MM.1S (cell line): ENCODE data around the gene YPEL5.
"Not testable (repeated sequence)": the region's sequence is repeated elsewhere in the genome, so short reads cannot be mapped to it uniquely, and the experiment has no call there.

Experiments
- DNase-seq: peaks from one replicate; pipeline ENCODE4 v3.0.0-alpha.2; 2015
- H2AFZ ChIP-seq: fragments of 300-600 bp; sonication (generic); 2 replicates; pipeline ENCODE4 v1.6.0; 2016; ENCODE audit warnings: antibody characterized with exemption, low read length
- H3F3A ChIP-seq: fragments of 300-600 bp; sonication (generic); 2 replicates; pipeline ENCODE4 v1.6.1; 2016; ENCODE audit warnings: mild to moderate bottlenecking, antibody characterized with exemption, low read length, moderate library complexity, mixed read lengths; ENCODE audit not compliant: insufficient read depth
- H3K27ac ChIP-seq: fragments of 300-600 bp; sonication (generic); 2 replicates; pipeline ENCODE4 v1.5.1; 2016; ENCODE audit warnings: mild to moderate bottlenecking, low read length
- H3K27me3 ChIP-seq: fragments of 300-600 bp; sonication (generic); replicated peaks from 2 replicates; pipeline ENCODE4 v1.6.0; 2016; ENCODE audit warnings: low read length; ENCODE audit not compliant: insufficient read depth
- H3K36me3 ChIP-seq: fragments of 300-600 bp; sonication (generic); replicated peaks from 2 replicates; pipeline ENCODE4 v1.6.1; 2016; ENCODE audit warnings: mild to moderate bottlenecking, low read length, mixed read lengths; ENCODE audit not compliant: insufficient read depth
- H3K4me1 ChIP-seq: fragments of 300-600 bp; sonication (generic); 2 replicates; pipeline ENCODE4 v1.6.1; 2016; ENCODE audit warnings: low read length, mixed read lengths
- H3K4me2 ChIP-seq: fragments of 300-600 bp; sonication (generic); 2 replicates; pipeline ENCODE4 v1.6.0; 2016; ENCODE audit warnings: low read depth, low read length
- H3K4me3 ChIP-seq: fragments of 300-600 bp; sonication (generic); 2 replicates; pipeline ENCODE4 v1.5.1; 2016; ENCODE audit warnings: low read length, mixed read lengths
- H3K79me2 ChIP-seq: fragments of 300-600 bp; sonication (generic); 2 replicates; pipeline ENCODE4 v1.6.1; 2016; ENCODE audit warnings: mixed run types, low read length, mixed read lengths
- H3K9ac ChIP-seq: fragments of 300-600 bp; sonication (generic); 2 replicates; pipeline ENCODE4 v1.6.1; 2016; ENCODE audit warnings: low read length, mixed read lengths
- H3K9me2 ChIP-seq: fragments of 300-600 bp; sonication (generic); replicated peaks from 2 replicates; pipeline ENCODE4 v1.6.1; 2016; ENCODE audit warnings: mild to moderate bottlenecking, low read length, mixed read lengths; ENCODE audit not compliant: insufficient read depth
- H3K9me3 ChIP-seq: fragments of 300-600 bp; sonication (generic); replicated peaks from 2 replicates; pipeline ENCODE4 v1.6.1; 2016; ENCODE audit warnings: mild to moderate bottlenecking, low read length, mixed read lengths; ENCODE audit not compliant: insufficient read depth
- H4K20me1 ChIP-seq: fragments of 300-600 bp; sonication (generic); 2 replicates; pipeline ENCODE4 v1.6.1; 2016; ENCODE audit warnings: mild to moderate bottlenecking, low read length, moderate library complexity, mixed read lengths; ENCODE audit not compliant: insufficient read depth
- CTCF ChIP-seq: fragments of 300-600 bp; sonication (generic); IDR thresholded peaks from 2 replicates; pipeline ENCODE4 v1.5.1; 2016; ENCODE audit warnings: antibody characterized with exemption, low read length, mixed read lengths
- EZH2 ChIP-seq: fragments of 300-600 bp; sonication (generic); optimal IDR thresholded peaks from 2 replicates; pipeline ENCODE3; 2017; ENCODE audit warnings: low read depth, mild to moderate bottlenecking, antibody characterized with exemption, low read length, mixed read lengths
- EZH2phosphoT487 ChIP-seq: fragments of 300-600 bp; sonication (generic); IDR thresholded peaks from 2 replicates; pipeline ENCODE4 v1.6.1; 2018; ENCODE audit warnings: antibody characterized with exemption, low read length

Gene YPEL5

GRCh38 chr2:30144260-30144659 lies 2.5 kb upstream of the YPEL5 start:
- H3K9ac ChIP-seq = no peak overlapping the region
- H3K36me3 ChIP-seq = no peaks in the 10 kb centered on the region
- no peaks in the 10 kb centered on the region for H3K9me2 ChIP-seq
- H3K79me2 ChIP-seq = peaks cover 14% of the 10 kb centered on the region
- H3K27me3 ChIP-seq = no peaks in the 10 kb centered on the region
- TF ChIP-seq EZH2 = no peak
- TF ChIP-seq EZH2phosphoT487 = no peak
- TF ChIP-seq CTCF = no peak
- no peak overlapping the region for H3K27ac ChIP-seq
- H4K20me1 ChIP-seq = no peaks in the 10 kb centered on the region
- H3K4me2 ChIP-seq = no peak overlapping the region
- peaks cover 18% of the 10 kb centered on the region for H3F3A ChIP-seq
- H2AFZ ChIP-seq = no peak overlapping the region
- no peak overlapping the region for H3K4me3 ChIP-seq
- peaks cover 20% of the 10 kb centered on the region for H3K4me1 ChIP-seq
- DNase-seq = no peak
- H3K9me3 ChIP-seq = no peaks in the 10 kb centered on the region

GRCh38 chr2:30144951-30145350 lies 1.9 kb upstream of the YPEL5 start:
- Histone ChIP-seq H3F3A (peaks cover 11% of the 10 kb centered on the region), H3K4me1 (peaks cover 21% of the 10 kb centered on the region), H3K79me2 (peaks cover 21% of the 10 kb centered on the region)
- not testable (repeated sequence) for H3K27me3 ChIP-seq, H3K36me3 ChIP-seq, H3K4me2 ChIP-seq, H3K27ac ChIP-seq, H3K9ac ChIP-seq, H3K9me2 ChIP-seq, DNase-seq, H3K9me3 ChIP-seq, H4K20me1 ChIP-seq, H3K4me3 ChIP-seq, H2AFZ ChIP-seq

- no peaks in the 10 kb centered on the region for H4K20me1 ChIP-seq
- peak overlapping the region; percentile 88 for H3K27ac ChIP-seq
- peak overlapping the region; percentile 22; the same call in 1 of the 2 replicates for H2AFZ ChIP-seq
These were observed 926 bp upstream of the YPEL5 start for GRCh38 chr2:30145826-30146336.

More at GRCh38 chr2:30145826-30146336, 926 bp upstream of the YPEL5 start:
- TF ChIP-seq EZH2 (no peak), CTCF (no peak), EZH2phosphoT487 (no peak)
- Histone ChIP-seq H3K9me3 (no peaks in the 10 kb centered on the region), H3K4me2 (peak overlapping the region; percentile 64), H3K9ac (peak overlapping the region; percentile 84), H3F3A (peaks cover 10% of the 10 kb centered on the region), H3K27me3 (no peaks in the 10 kb centered on the region), H3K36me3 (no peaks in the 10 kb centered on the region), H3K4me1 (peaks cover 21% of the 10 kb centered on the region), H3K9me2 (no peaks in the 10 kb centered on the region), H3K79me2 (peaks cover 26% of the 10 kb centered on the region), H3K4me3 (peak overlapping the region; percentile 59)
- DNase-seq = peak; percentile 13
